HepG2 (cell line): ENCODE data around the gene TK2. TPM values are rescaled to one million over a fixed set of nuclear protein-coding genes. Genes with fewer than 3 reads are reported as not detected.

ENCODE experiments used
- CCDC6 ChIP-seq: sonication (generic); formaldehyde crosslinking; IDR thresholded peaks from 2 replicates; pipeline ENCODE4 v1.8.1; 2022; ENCODE audit warnings: mild to moderate bottlenecking, missing genetic modification reagents, moderate library complexity
- CHCHD3 ChIP-seq: sonication (generic); formaldehyde crosslinking; IDR thresholded peaks from 2 replicates; pipeline ENCODE4 v1.8.0; 2022; ENCODE audit warnings: mild to moderate bottlenecking, missing genetic modification reagents, moderate library complexity
- ELF3 ChIP-seq: IDR thresholded peaks from 2 replicates; pipeline ENCODE4 v1.6.1; 2016; ENCODE audit warnings: missing genetic modification reagents, missing compliant biosample characterization
- HNRNPLL ChIP-seq: fragments of 200-400 bp; formaldehyde crosslinking; IDR thresholded peaks from 2 replicates; pipeline ENCODE4 v1.6.1; 2017; ENCODE audit warnings: mild to moderate bottlenecking, low read depth, low read length; ENCODE audit not compliant: poor library complexity, severe bottlenecking
- NCOR1 ChIP-seq: fragments of 200-600 bp; sonication (generic); IDR thresholded peaks from 2 replicates; pipeline ENCODE4 v1.7.0; 2017; ENCODE audit warnings: antibody characterized with exemption, low read length, borderline replicate concordance
- PHB2 ChIP-seq: fragments of 450-650 bp; IDR thresholded peaks from 2 replicates; pipeline ENCODE4 v1.6.1; 2018; ENCODE audit not compliant: partially characterized antibody
- REL ChIP-seq: sonication (generic); formaldehyde crosslinking; conservative IDR thresholded peaks from 2 replicates; pipeline ENCODE4 v1.8.0; 2022; ENCODE audit warnings: mild to moderate bottlenecking, missing genetic modification reagents, moderate library complexity
- RELA ChIP-seq: sonication (generic); formaldehyde crosslinking; IDR thresholded peaks from 2 replicates; pipeline ENCODE4 v1.4.0; 2020; ENCODE audit warnings: missing genetic modification reagents
- SMYD3 ChIP-seq: sonication (generic); formaldehyde crosslinking; IDR thresholded peaks from 2 replicates; pipeline ENCODE4 v1.8.1; 2023; ENCODE audit warnings: mild to moderate bottlenecking, missing genetic modification reagents
- SRY ChIP-seq: sonication (generic); formaldehyde crosslinking; IDR thresholded peaks from 2 replicates; pipeline ENCODE4 v1.8.0; 2022; ENCODE audit warnings: mild to moderate bottlenecking, missing genetic modification reagents
- ZNF331 ChIP-seq: sonication (generic); formaldehyde crosslinking; IDR thresholded peaks from 2 replicates; pipeline ENCODE4 v1.4.0; 2020; ENCODE audit warnings: missing genetic modification reagents
- ZNF616 ChIP-seq: sonication (generic); formaldehyde crosslinking; IDR thresholded peaks from 2 replicates; pipeline ENCODE4 v1.5.0; 2020; ENCODE audit warnings: low read depth, mild to moderate bottlenecking, missing genetic modification reagents
- ZNF674 ChIP-seq: sonication (generic); formaldehyde crosslinking; IDR thresholded peaks from 2 replicates; pipeline ENCODE4 v1.5.0; 2020; ENCODE audit warnings: low read depth, mild to moderate bottlenecking, missing genetic modification reagents
- polyA plus RNA-seq, 8 experiments: library from polyadenylated mRNA; depleted of rRNA in 3 of 8; stranded (reverse) in 7 of 8; unstranded in 1 of 8; fragments of >200 nt; fragmentation: Illumina TruSeq in 4 of 8; extraction: Trizol in 4 of 8; gene quantifications; 2 replicates each; pipeline versions ENCODE4 v1.2.1 to v1.2.3, GENCODE V29; 2011 to 2016; ENCODE audit warnings: low read depth in 4 of 8, missing spikeins in 1 of 8, mixed read lengths in 1 of 8; ENCODE audit not compliant: insufficient read depth in 1 of 8
- total RNA-seq, 5 experiments: library from RNA; depleted of rRNA; stranded (reverse); fragments of >200 nt; fragmentation: Illumina TruSeq; extraction: Trizol; gene quantifications; 2 replicates each; pipeline ENCODE4 v1.2.3, GENCODE V29; 2016; ENCODE audit warnings: low read depth in 1 of 5
- TF ChIP-seq, protein P1 (sequence below): sonication (generic); formaldehyde crosslinking; IDR thresholded peaks from 2 replicates; pipeline ENCODE4 v1.8.1; 2022; ENCODE audit warnings: mild to moderate bottlenecking, missing genetic modification reagents
- TF ChIP-seq, protein P2 (sequence below): sonication (generic); formaldehyde crosslinking; IDR thresholded peaks from 2 replicates; pipeline ENCODE4 v1.4.0; 2020; ENCODE audit warnings: missing genetic modification reagents, borderline replicate concordance
- TF ChIP-seq, protein P3 (sequence below): IDR thresholded peaks from 2 replicates; pipeline ENCODE4 v1.6.1; 2012; ENCODE audit warnings: low read depth, low read length, improper control_type of control experiment
- TF ChIP-seq, protein P4 (sequence below): fragments of 450-650 bp; IDR thresholded peaks from 2 replicates; pipeline ENCODE4 v1.6.1; 2016

The TK2 gene
- total and polyA plus RNA-seq, 2 of the 13 experiments (the other 11 are each of a cell fraction or from before 2014, with no cell fraction given), result 18.7 to 21.0 TPM

DNA sequence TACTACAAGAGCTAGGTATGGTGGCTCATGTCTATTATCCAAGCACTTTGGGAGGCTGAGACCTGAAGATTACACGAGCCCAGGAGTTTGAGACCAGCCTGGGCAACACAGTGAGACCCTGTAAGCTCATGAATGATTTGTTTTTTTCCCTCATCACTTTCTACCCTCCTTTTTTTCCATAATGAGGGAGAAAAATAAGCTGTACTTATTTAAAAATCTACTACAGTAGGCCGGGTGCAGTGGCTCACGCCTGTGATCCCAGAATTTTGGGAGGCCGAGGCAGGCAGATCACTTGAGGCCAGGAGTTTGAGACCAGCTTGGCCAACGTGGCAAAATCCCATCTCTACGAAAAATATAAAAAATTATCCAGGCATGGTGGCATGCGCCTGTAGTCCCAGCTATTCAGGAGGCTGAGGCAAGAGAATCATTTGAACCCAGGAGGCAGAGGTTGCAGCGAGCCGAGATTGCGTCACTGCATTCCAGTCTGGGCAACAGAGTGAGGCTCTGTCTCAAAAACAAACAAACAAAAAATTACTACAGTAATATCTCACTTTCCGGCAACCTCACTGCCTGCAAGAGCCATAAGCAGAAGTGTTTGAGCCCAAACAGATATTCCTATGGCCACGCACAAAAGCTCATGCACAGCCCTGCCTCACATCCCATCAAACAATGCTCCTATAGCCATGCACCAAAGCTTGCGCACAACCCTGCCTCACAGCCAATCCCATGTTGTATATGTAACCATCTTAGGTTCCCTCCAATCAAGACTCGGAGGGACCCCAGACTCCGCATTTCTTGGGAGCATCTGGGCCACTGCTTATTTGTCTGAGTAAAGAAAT, 37.4 kb downstream of the TK2 start (continued):
- TF ChIP-seq, protein P1, sequence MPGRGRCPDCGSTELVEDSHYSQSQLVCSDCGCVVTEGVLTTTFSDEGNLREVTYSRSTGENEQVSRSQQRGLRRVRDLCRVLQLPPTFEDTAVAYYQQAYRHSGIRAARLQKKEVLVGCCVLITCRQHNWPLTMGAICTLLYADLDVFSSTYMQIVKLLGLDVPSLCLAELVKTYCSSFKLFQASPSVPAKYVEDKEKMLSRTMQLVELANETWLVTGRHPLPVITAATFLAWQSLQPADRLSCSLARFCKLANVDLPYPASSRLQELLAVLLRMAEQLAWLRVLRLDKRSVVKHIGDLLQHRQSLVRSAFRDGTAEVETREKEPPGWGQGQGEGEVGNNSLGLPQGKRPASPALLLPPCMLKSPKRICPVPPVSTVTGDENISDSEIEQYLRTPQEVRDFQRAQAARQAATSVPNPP, result no peak
- TF ChIP-seq CHCHD3 (CRISPR knock-in tag), result no peak
- TF ChIP-seq SRY, result no peak
- TF ChIP-seq, protein P2, sequence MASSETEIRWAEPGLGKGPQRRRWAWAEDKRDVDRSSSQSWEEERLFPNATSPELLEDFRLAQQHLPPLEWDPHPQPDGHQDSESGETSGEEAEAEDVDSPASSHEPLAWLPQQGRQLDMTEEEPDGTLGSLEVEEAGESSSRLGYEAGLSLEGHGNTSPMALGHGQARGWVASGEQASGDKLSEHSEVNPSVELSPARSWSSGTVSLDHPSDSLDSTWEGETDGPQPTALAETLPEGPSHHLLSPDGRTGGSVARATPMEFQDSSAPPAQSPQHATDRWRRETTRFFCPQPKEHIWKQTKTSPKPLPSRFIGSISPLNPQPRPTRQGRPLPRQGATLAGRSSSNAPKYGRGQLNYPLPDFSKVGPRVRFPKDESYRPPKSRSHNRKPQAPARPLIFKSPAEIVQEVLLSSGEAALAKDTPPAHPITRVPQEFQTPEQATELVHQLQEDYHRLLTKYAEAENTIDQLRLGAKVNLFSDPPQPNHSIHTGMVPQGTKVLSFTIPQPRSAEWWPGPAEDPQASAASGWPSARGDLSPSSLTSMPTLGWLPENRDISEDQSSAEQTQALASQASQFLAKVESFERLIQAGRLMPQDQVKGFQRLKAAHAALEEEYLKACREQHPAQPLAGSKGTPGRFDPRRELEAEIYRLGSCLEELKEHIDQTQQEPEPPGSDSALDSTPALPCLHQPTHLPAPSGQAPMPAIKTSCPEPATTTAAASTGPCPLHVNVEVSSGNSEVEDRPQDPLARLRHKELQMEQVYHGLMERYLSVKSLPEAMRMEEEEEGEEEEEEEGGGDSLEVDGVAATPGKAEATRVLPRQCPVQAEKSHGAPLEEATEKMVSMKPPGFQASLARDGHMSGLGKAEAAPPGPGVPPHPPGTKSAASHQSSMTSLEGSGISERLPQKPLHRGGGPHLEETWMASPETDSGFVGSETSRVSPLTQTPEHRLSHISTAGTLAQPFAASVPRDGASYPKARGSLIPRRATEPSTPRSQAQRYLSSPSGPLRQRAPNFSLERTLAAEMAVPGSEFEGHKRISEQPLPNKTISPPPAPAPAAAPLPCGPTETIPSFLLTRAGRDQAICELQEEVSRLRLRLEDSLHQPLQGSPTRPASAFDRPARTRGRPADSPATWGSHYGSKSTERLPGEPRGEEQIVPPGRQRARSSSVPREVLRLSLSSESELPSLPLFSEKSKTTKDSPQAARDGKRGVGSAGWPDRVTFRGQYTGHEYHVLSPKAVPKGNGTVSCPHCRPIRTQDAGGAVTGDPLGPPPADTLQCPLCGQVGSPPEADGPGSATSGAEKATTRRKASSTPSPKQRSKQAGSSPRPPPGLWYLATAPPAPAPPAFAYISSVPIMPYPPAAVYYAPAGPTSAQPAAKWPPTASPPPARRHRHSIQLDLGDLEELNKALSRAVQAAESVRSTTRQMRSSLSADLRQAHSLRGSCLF (CRISPR knock-in tag), result no peak
- TF ChIP-seq, protein P3, sequence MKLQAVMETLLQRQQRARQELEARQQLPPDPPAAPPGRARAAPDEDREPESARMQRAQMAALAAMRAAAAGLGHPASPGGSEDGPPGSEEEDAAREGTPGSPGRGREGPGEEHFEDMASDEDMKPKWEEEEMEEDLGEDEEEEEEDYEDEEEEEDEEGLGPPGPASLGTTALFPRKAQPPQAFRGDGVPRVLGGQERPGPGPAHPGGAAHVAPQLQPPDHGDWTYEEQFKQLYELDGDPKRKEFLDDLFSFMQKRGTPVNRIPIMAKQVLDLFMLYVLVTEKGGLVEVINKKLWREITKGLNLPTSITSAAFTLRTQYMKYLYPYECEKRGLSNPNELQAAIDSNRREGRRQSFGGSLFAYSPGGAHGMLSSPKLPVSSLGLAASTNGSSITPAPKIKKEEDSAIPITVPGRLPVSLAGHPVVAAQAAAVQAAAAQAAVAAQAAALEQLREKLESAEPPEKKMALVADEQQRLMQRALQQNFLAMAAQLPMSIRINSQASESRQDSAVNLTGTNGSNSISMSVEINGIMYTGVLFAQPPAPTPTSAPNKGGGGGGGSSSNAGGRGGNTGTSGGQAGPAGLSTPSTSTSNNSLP, result no peak; the same call in 1 of the 2 replicates
- TF ChIP-seq NCOR1, result 0 out of 2 replicates have a peak, but pooled peaks have one; percentile 41
- TF ChIP-seq ELF3 (CRISPR knock-in tag), result 0 out of 2 replicates have a peak, but pooled peaks have one; percentile 37
- 0 out of 2 replicates have a peak, but pooled peaks have one; percentile 56 for TF ChIP-seq CCDC6 (CRISPR knock-in tag)
- TF ChIP-seq, protein P4, sequence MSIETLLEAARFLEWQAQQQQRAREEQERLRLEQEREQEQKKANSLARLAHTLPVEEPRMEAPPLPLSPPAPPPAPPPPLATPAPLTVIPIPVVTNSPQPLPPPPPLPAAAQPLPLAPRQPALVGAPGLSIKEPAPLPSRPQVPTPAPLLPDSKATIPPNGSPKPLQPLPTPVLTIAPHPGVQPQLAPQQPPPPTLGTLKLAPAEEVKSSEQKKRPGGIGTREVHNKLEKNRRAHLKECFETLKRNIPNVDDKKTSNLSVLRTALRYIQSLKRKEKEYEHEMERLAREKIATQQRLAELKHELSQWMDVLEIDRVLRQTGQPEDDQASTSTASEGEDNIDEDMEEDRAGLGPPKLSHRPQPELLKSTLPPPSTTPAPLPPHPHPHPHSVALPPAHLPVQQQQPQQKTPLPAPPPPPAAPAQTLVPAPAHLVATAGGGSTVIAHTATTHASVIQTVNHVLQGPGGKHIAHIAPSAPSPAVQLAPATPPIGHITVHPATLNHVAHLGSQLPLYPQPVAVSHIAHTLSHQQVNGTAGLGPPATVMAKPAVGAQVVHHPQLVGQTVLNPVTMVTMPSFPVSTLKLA, result no peak
- no peak for TF ChIP-seq RELA (CRISPR knock-in tag)
- TF ChIP-seq PHB2, result no peak
- TF ChIP-seq SMYD3, result no peak
- no peak for TF ChIP-seq ZNF674 (CRISPR knock-in tag)
- no peak for TF ChIP-seq HNRNPLL
- TF ChIP-seq ZNF616 (CRISPR knock-in tag), result no peak
- peak; percentile 10; the same call in 1 of the 2 replicates for TF ChIP-seq ZNF331
- no peak for TF ChIP-seq REL
